Urothelium cell line (cell line): Measurements from ENCODE around the gene KDM5C.

Source experiments
- DNase-seq: peaks from one replicate; pipeline ENCODE4 v3.0.0; 2011; ENCODE audit warnings: low spot score, mixed read lengths
- FAIRE-seq: peaks from 2 replicates; lab custom pipeline; 2011; peaks lifted over from hg19 to GRCh38; lab: Jason Lieb, UNC

Gene KDM5C

GRCh38 chrX:53224860-53225797 lies at the start of gene KDM5C:
KDM5C (minus strand) TSS chrX:53225207; CDS start chrX:53224889, 318 bp downstream.
- DNase-seq (peak; percentile 93), FAIRE-seq (peak; percentile 65)

- no peak for DNase-seq
- no peak for FAIRE-seq
Observed at GRCh38 chrX:53272808-53273337, 47.9 kb upstream of the KDM5C start.

GRCh38 chrX:53269536-53270107 lies 44.6 kb upstream of the KDM5C start:
- no peak for DNase-seq
- no peak for FAIRE-seq

GRCh38 chrX:53268173-53268572 lies 43.2 kb upstream of the KDM5C start:
- FAIRE-seq = no peak
- DNase-seq = no peak

DNA sequence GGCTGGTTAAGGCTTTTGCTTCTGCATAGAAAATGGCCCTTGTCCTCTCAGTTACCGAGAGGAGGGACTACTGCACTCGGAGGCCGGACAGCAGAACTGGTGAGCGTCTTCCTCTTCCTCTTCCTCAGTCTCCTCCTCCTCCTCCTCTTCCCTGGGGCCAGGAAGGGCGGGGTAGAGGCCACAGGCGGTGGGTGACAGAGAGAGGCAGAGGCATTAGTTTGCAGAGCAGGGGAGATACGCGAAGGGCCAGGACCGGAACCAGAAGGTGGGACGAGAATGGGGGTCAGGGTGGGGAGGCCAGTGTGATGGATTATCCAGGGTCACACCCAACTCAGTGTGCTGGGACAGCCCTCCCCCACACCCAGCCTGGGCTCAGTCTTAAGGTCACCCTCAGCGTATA lies 41.9 kb upstream of the KDM5C start:
- no peak for FAIRE-seq
- DNase-seq = no peak

DNA sequence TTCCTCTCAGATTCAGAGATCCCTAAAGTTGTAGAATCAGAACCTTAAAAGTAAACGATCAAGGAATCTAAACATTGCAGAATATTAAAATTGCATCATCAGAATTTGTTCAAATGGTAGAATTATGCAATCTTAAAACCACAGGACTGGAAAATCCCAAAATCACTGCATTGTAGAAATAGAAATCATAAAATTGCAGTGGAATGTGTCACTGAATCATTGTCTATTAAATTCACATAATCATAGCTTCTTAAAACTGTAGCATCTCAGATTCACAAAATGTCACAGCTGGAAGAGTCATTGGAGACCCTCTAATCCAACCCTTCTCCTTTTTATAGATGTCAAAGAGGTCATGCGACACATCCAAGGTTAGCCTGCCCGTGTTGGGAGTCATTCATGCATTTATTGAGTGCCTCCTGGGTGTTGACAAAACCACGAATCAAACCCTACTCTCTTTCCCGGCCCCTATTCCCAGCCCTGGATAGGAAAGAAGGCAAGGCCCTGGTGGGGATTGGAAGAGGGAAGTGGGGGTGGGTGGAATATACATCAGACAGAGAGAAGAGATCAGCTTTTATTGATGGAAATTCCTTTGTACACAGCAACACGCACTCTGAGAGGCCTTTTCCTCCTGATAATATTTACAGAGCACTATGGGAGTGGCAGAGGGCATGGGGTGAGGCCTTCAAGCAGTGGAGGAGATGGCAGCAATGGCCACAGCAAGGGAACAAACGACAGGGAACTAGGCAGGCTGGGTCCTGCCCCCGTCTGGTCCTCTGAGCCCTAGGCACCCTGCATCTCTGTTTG lies 41.0 kb upstream of the KDM5C start:
- DNase-seq (no peak), FAIRE-seq (no peak)

DNA sequence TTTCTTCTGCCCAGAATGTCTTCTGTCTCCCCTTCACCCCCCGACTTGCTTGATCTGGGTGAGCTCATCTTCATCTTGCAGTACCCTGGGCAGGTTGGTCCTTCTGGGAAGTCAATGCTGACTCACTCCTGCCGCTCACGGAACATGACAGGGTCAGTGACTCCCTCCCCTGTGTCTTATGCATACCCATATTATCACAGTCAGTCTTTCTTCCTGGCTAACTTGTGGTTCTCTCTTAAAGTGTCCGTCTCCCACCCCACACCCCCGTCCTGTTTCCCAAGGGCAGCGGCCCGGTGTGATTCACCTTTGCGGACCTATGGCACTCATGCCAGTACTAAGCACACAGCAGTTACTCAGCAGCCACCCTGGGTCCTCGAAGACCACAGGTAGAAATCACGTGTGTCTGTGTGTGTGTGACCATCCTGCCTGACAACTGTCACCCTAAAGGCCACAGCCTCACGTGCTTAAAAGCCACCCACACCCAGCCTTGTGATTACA lies 38.6 kb upstream of the KDM5C start:
- FAIRE-seq (no peak), DNase-seq (peak; percentile 80)

DNA sequence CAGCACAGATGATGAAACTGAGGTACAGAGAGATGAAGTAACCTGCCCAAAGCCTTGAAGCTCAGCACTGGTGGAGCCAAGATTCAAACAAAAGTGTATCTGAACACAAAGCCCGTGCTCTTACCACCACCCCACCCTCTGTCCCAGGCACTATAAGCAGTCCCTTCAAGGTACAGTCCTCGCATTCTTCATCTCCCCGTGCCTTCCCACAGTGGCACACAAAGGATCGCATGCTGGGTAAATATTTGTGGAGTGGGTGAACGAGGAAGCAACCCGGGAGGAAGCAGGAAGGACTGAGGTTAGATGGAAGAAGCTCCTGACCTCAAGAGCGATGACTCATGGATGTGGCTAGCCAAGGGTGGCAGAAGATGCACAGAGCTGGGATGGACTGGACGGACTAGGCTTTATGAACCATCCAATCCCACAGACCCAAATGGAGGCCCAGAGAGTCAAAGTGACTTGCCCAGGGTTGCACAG lies 37.9 kb upstream of the KDM5C start:
- FAIRE-seq (no peak), DNase-seq (peak; percentile 71)

- FAIRE-seq (no peak), DNase-seq (no peak)
Observed at GRCh38 chrX:53262189-53262917, 37.3 kb upstream of the KDM5C start.

DNA sequence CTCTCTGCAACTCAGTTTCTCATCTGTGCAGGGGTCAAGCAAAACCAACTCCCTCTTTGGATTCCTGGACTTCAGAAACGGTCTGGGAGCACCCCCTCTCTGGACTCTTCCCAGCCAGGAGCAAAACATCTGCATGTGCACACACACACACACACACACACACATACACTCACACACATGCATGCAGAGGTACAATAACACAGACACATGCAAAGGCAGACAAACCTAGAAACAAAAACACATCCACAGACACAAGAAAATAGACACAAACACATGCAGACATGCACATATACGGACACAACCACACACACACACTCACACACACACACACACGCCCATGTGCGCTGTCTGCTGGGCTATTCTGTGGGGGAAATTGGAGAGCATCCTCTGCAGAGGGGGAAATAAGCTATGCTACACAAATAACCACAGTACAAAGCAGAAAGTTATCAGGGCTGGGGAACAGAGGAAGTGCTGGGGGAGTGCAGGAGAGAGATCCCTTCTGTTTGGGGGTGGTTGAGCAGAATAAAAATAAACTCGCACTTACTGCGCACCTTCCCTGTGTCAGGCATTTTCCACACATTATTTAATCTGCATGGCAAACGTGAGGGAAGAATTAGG lies 36.5 kb upstream of the KDM5C start:
- DNase-seq = no peak
- no peak for FAIRE-seq

- FAIRE-seq = no peak
- DNase-seq = no peak
Observed at GRCh38 chrX:53260836-53261235, 35.8 kb upstream of the KDM5C start.

- no peak for FAIRE-seq
- DNase-seq = no peak
Observed at GRCh38 chrX:53257670-53258423, 32.8 kb upstream of the KDM5C start.

DNA sequence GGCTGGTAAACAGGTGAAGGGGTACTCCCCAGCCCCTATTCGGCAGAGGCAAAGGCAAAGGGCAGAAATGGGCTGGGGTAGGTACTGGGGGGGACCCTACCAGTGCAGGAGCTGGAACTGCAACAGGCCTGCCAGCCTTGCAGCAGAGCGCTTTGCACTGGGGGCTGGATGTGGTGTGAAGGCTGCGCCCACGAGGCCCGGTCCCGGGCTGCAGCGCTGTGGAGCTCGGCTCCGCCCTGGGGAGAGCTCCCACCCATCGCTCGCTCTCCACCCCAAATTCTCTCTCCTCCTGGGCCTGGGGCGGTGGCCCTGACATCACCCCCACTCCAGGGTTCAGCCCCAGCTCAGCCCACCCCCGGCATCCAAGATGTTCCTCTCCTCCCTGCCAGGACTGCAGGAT lies 32.2 kb upstream of the KDM5C start:
- no peak for DNase-seq
- FAIRE-seq = no peak

DNA sequence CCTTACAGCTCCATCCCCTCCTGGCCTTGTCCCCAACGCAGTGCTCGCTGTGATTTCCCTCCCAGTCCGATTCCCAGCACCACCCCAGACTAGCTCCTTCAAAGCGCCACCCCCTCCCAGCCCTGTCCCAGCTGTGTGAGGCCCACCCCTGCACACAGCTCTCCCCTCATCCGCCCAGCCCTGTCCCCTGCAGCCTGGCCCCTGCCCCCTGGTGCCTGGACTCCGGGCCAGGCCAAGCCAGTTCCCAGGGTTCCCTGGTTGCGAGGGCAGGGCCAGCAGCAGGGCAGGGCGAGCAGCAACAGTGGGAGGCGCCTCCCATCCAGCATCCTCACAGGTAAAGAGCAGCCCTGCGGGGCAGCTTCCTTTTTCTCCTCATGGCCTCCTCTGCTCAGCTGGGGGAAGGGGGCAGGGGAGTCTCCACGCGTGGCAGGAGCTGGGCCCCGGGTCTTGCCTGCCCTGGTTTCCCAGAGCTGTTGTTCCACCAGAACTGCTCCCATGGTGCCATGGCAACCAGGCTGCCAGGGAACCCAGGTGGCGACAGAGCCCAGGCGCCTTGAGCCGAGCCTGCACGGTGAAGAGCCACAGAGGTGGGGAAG lies 31.5 kb upstream of the KDM5C start:
- FAIRE-seq = no peak
- no peak for DNase-seq

DNA sequence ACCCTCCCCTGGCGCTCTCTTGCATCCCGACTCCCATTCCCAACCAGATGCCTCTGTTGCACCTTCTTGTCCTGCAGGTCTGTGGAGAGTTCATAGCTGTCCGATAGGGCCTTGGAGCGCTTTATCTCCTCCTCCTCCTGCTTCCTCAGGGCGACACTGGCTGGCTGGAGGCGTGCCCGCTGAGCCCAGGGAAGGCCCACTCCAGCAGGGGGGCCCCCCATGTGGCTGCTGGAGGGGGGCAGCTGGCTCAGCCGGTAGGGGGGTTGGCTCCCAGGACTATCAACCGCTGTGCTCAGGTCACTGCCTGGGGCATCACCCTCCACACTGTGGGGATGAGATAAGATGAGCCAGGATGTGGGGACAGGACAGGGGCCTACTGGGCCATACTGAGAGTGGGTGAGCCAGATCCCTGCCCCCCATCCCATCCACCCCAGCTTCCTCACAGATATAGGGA lies 30.8 kb upstream of the KDM5C start:
- FAIRE-seq = no peak
- DNase-seq = no peak

DNA sequence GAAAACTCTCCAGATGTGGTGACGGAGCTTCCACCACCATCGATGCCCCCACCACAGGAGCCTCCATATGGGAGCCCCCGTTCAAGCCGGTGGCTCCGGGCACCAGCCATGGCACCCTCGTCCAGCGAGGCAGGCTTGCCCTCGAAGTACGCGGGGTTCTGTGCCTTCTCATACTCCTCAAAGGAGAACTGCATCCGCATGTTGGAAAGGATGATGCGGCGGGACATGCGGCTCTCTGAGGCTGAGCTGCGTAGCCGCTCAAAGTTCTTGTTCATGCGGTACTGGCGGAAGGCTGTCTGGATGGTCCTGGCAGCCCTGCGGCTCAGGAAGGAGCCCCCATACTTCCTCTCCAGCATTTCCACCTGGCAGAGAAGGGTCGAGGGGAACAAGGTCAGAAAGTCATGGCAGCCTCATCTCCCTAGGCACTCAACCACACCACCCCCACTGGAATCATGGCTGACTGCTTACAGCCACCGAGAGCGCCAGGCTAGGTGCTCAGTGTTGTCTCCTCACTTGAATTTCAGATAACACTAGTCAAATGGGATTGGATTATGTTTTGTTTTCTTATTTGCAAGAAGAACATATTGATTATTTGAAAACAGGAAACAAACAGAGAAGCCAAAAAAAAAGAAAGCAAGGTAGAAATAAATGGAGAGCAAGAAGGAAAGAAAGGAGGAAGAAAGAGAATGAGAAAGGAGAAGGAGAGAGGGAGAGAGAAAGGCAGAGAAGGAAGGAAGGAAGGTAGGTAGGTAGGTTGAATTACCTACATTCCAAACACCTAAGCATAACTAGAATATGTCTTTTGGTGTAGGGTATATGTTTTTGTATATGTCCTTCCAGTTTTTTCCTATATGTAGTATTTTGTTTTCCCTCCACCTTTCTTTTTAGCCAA lies 29.8 kb upstream of the KDM5C start:
- DNase-seq = no peak
- FAIRE-seq = no peak

DNA sequence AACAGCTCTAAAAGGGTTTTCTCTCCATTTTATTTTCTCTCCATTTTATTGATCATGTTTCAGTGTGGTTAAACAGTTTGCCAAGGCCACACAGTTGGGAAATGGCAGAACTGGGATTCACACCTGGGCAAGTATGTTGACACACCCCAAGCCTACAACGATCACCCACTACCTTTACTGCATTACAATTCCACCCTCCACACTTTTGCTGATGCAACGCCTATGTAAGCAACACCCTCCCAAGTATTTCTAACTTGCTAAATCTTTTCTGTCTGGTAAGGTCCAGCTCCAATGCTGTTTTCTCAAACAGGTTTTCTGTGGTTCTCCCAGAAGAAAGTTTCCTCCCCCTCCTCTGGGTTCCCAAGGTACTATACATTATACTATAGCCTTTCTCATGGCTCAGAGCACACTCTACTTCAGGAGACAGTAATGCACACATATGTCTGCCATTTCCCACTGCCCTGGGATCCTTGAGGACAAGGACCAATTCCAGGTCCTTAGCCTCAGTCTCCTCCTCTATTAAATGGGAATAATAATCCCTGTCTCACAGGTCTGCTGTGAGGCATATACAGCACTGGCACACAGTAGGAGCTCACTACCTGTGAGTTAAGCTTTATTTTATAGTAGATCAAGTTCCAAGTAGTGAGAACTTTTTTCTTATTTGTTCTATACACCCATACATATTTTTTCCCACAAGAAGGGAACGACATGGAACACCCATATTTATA lies 28.4 kb upstream of the KDM5C start:
- no peak for DNase-seq
- no peak for FAIRE-seq
